Stimulated activated CD4-positive, alpha-beta T cell treated with anti-CD3 and anti-CD28 coated beads, Interleukin-2, amount 100 ng/mL, for 4 hours (primary cell): Measurements from ENCODE around the gene WDFY1.

Experiments used
- DNase-seq: peaks from one replicate; pipeline ENCODE4 v3.0.0-alpha.2; 2020; ENCODE audit warnings: low read depth

The WDFY1 gene

DNA sequence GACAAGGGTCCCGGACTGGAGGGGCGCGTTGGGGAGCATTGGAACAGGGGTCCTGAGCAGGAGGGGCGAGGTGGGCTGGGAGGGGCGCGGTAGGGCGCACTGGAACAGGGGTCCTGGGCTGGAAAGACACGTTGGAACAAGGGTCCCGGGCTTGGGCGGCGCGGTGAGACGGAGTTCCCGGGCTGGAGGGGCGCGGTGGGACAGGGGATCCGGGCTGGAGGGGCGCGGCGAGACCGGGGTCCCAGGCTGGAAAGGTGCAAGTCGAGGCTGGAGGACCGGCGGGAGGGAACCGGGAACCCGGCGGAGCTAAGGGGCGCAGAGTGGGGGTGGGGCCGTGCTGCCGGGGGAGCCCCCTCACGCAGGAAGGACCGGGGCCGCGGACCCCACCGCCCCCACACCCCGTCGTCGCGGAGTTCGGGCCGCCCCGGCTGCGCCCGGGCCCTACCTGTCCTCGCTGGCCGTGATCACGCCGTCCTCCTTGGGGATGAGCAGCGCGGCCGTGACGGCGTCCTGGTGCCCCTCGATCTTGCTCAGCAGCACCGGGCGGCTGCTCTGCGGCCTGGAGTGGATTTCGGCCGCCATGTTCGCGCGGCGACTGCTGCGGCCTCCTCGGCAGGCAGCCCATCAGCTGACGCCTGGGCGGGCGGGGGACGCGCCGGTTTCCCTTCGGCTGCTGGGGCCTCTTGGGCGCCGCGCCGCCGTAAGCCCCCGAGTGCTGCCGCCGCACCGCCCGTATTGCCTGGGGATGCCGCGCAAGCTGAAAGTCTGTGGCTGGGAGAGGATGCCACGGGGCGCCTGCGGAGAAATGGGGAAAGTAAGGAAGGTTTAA, at the start of gene WDFY1:
WDFY1 (minus strand) TSS at position 633 of the 829 bp plus-strand sequence; CDS start at position 582, 51 bp downstream.
- peak; percentile 65 for DNase-seq

DNA sequence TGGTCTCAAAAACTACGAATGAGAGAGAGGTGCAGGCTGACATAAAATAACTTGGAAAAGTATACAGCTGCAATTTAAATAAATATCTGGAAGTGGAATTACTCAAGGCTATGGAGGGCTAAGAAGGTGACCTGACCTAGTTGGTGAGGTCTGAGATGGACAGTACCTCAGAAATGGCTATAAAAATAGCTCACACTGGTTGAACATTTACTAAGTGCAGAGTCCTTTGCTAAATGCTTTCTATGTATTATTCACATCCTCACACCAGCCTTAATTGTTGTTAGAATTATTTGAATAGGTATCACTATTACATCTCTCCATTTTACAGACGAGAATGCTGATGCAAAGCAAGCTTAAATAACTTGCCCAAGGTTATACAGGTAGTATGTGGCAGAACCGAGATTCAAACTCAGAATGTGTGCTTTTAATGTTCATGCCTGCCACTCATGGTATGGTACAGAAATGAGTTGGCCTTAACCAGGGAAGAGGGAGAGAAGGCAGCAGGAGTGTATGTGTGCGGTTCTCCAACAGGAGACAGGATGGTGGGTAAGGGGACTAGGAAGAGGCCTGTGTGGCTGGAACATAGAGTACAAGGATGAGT, 49.5 kb upstream of the WDFY1 start:
- DNase-seq = no peak

DNA sequence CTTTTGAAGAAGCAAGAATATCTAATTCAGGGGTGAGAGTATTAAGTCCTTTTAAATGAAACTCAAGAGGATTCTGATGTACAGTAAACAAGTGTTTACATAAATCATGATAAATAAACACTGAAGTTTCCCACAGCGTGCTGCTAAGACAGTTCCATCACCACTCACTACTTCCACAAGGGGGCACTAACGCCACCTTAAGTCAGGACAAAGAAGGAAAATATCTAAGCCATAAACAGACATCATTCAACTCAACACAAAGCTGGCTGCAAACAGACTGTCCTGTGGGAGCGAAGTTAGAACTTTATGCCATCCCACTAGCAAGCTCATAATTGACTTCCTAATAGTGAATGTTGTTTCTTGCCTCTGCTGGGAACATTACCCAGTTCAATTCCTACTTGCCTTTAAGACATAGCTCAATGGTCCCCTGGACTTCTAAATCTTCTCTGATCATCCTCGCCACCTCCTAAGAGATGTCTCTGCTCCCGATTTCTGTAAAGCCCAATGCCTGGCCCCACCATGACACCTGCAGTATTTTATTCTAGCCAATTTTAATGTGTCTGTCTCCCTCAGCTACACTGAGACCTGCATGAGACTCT, 48.6 kb upstream of the WDFY1 start:
- DNase-seq = peak; percentile 47

DNA sequence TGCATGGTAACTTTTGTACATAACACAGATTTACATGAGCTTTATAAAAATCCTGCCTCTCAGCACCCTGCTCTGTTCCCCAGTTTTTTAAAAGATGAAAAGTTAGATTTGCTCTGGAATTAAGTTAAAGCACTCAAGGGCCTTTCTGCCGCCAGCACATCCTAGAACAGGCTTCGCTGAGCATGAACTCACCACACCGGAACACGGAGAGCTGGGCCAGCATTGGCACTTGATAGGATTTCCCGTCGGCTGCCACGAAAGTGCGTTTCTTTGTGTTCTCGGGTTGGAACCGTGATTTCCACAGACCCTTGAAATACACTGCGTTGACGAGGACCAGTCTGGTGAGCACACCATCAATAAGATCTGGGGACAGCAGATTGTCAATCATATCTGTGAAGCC, 46.5 kb upstream of the WDFY1 start:
- DNase-seq = no peak

DNA sequence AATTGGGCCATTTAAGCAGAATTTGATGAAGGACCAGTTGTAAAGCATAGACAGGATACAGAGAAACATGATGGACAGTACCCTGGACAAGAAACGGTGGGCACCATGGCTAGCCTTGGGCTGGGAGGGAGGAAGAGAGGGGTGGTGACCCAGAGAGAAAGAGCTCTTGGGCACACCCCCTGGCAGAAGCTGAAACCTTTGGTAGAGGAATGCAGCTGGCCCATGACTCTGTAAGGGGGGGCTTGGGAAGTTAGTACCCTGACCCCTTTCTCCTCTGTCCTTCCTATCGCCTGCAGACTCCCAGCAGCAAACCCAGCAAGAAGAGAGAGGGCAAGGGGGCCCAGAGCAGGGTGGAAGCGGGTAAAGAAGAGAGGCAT, 44.7 kb upstream of the WDFY1 start:
- no peak for DNase-seq

- DNase-seq = no peak
Measured at GRCh38 chr2:223989206-223989855, 44.2 kb upstream of the WDFY1 start.

DNA sequence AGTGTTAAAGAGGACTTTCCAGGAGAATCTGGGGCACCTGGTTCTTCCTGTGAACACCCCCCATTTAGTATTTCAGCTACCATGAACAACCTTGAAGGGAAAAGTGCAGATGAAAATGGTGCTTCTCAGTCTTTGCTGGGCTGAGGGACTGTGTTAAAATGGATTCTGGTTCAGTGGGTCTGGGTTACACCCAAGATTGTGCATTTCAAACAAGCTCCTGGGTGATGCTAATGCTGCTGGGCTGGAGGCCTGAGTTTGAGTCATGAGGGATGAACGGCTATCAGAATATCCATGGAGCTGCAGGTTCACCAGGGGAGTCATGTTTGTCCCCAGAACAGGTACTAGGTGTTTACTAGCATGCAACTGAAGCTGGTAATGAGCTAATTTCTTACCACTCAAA, 36.1 kb upstream of the WDFY1 start:
- DNase-seq = no peak

- DNase-seq = no peak
Measured at GRCh38 chr2:223980803-223981202, 35.7 kb upstream of the WDFY1 start.

DNA sequence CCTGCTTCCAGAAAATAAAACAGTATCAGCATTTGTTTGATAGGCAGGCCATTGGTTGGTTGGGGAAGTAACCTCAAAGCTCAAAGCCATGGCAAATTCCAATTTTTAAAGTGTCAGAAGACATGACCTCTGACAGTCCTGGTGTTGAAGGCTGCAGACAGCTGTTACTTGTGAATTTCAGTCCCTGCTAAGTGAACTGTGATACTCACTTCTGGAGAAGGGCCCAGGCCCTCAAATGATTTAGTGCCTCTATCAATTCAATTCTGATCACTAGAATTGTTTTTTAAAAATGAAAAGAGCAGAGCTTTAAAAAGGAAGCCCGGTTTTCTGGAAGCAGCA, 35.2 kb upstream of the WDFY1 start:
- no peak for DNase-seq

GRCh38 chr2:223979730-223980396, 34.7 kb upstream of the WDFY1 start:
- no peak for DNase-seq

DNA sequence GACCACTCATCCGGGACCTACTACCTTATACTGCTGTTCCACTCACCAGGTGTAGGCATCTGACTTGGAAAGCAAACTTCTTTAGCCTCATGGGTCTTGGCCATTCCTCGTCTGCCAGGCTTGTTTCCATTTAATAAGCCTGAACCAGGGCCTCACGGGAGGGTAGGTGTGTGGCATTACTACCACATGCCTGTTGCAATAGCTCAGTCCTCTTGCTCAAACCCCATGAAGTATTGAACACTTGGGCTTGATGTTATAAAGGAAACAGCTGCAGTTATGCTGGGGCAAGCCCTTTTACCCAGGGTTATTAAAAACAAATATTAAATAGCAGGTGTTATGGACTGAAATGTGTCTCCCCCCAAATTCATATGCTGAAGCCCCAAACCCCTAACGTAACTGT, 33.3 kb upstream of the WDFY1 start:
- DNase-seq = no peak

DNA sequence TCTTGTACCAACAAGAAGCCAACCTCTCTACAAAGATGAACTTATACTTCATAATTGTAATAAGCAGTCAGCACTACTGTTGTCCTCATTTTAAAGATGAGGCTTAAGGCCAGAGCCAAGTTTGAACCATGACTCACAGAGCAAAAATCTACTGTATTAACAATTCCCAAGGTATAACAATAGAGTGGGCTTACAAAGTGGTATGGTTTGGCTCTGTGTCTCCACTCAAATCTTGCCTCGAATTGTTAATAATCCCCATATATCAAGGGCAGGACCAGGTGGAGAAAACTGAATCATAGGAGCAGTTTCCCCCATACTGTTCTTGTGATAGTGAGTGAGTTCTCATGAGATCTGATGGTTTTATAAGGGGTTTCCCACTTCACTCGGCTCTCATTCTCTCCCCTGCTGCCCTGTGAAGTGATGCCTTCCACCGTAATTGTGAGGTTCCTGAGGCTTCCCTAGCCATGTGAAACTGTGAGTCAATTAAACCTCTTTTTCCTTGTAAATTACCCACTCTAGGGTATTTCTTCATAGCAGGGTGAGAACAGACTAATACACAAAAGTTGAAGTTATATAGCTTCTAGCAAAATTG, 31.6 kb upstream of the WDFY1 start:
- no peak for DNase-seq

DNA sequence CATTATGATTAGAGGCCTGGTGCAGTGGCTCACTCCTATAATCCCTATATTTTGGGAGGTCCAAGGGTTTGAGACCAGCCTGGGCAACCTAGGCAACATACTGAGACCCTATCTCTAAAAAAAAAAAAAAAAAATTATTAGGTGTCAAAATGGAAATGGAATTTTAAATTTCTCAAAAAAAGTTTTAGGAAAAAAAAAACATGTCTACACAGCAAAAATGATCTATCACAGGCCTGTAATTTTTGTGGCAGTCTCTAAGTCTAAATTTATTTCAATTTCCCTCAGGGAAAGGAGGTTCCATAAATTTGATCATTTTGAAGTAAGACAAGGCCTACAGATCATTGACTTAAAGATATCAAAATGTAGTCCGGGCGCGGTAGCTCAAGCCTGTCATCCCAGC, 28.5 kb upstream of the WDFY1 start:
- DNase-seq = no peak

GRCh38 chr2:223972656-223973102, 27.5 kb upstream of the WDFY1 start:
- no peak for DNase-seq

DNA sequence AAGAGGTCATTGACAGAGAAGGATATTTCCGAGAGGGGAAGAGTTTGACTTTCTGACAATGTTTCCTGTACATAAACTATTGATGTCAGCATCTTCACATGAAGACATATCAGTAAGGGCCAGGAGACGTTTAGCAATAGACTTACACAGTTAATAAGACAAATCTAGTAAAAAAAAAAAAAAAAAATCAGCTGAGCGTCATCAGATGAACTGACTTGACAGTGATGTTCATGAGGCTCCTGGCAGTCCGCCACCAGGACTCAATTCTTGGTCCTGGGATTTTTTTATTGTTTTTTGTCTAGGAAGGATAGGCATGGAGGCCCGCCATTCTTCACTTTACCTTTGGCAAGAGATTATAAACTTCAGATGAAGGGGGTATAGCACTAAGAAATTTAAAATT, 26.6 kb upstream of the WDFY1 start:
- DNase-seq = no peak

- DNase-seq = peak; percentile 51
Measured at GRCh38 chr2:223970343-223971128, 25.4 kb upstream of the WDFY1 start.

GRCh38 chr2:223969856-223970255, 24.7 kb upstream of the WDFY1 start:
- DNase-seq = no peak

DNA sequence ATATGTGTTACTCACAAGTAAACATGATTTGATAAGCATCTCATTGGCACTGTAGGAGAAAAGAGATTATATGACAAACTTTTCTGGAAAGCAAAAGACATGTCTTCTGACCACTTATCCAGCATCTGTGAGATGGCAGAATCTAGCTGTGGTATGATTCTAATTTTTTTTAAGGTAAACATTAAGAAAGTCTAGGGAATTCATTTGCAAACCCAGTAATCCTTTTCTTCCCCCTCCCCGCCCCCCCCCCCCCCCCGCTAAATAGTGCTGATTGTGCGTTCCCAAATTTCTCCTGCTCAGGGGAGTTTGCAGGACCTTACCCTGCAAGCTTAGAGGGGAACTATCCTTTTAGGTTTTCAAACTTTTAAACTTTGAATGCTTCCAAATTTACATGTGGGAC, 24.2 kb upstream of the WDFY1 start:
- no peak for DNase-seq

GRCh38 chr2:223967981-223968380, 22.8 kb upstream of the WDFY1 start:
- no peak for DNase-seq

GRCh38 chr2:223959688-223960087, 14.6 kb upstream of the WDFY1 start:
- DNase-seq = no peak
